ENCODE measurements around the gene MYLK2. TPM values are rescaled to one million over a fixed set of nuclear protein-coding genes. Genes with fewer than 3 reads are reported as not detected.
A peak's percentile ranks its signal among the peaks of the same experiment; 100 is the strongest.

Gene MYLK2
- total RNA-seq, 2 donors from 2014 or later: 0.49 to 0.53 TPM

DNA sequence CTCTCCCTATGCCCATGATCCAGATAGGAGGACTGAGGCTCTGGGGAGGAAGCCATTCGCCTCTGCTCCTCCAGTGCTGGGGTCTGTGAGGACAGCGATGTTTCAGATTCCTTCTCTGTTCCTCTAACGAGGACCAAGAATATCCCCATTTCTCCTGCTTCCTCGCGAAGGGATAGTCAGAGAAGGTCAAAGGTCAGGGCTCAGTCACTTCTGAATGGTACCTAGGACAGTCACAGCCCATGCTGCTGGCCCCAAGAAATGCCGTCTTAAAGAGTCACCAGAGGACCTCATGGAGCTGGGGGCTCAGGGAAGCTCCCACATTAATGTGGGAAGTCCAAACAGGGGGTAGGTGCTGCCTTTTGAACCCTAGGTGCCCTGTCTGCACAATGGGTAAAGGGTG, 24.1 kb downstream of the MYLK2 start:
- H3K27me3 Mint-ChIP-seq (ENCODE audit: low read depth): no peaks in the 10 kb centered on the region
- no peak overlapping the region for H3K4me3 Mint-ChIP-seq
- no peaks in the 10 kb centered on the region for H3K4me1 Mint-ChIP-seq (ENCODE audit: low read depth)
- no peaks in the 10 kb centered on the region for H3K9me3 Mint-ChIP-seq
- DNase-seq: no peak
- ATAC-seq (replicated peaks in 1 of 2): no peak
- no peak overlapping the region for H3K27ac Mint-ChIP-seq
- H3K36me3 Mint-ChIP-seq (ENCODE audit: insufficient read depth in 2 of 2): no peaks in the 10 kb centered on the region

DNA sequence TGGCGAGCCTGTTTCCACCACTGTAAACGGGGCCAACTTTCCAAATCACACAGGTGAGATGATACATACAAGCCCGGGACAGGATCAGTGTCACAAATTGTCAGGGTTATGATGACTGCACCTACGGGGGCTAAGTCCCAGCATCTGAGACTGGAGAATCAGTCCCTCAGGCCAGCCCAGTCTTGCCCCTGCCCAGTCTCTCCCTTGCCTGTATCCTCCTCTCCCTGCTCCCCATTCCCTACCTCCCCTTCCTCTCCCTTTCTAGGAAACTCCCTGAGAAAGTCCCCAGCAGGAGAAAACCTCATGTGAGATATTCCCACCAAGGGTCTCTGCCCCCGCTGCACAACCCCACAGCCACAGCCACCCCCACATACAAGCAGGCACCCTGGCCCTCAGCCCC, 24.7 kb downstream of the MYLK2 start:
- Mint-ChIP-seq H3K27me3 (ENCODE audit: low read depth) (no peaks in the 10 kb centered on the region), H3K27ac (no peak overlapping the region), H3K4me3 (no peak overlapping the region), H3K36me3 (ENCODE audit: insufficient read depth in 2 of 2) (no peaks in the 10 kb centered on the region), H3K4me1 (ENCODE audit: low read depth) (no peaks in the 10 kb centered on the region), H3K9me3 (no peaks in the 10 kb centered on the region)
- DNase-seq: no peak
- no peak for ATAC-seq (replicated peaks in 1 of 2)

DNA sequence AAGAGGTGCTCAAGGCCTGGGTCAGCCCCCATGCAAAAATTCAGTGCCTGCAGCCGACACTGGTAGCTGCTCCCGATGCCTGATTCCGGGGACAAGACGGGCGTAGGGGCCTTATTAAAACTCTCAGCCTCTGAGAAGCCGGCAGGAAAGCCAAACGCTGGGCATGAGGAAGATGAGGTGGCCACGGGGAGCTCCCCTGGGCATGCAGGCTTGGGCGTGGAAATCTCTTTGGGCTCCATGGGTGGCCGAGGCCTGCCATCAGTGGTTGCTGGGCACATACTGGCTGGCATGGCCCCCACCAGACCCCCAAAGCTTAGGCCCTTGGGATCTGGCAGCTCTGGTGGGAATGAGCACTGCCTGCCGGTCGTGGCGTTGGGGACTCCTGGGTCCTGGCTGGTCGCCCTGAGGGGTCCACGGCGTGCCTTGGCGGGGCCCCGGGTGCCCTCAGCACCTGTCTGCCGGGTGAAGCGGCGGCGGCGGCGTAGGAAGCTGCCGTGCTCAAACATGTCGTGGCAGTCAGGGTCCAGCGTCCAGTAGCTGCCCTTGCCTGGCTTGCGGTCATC, 25.7 kb downstream of the MYLK2 start:
- ATAC-seq (replicated peaks in 1 of 2) (no peak), DNase-seq (no peak)
- Mint-ChIP-seq H3K9me3 (no peaks in the 10 kb centered on the region), H3K4me1 (ENCODE audit: low read depth) (no peaks in the 10 kb centered on the region), H3K36me3 (ENCODE audit: insufficient read depth in 2 of 2) (no peaks in the 10 kb centered on the region), H3K4me3 (no peak overlapping the region), H3K27me3 (ENCODE audit: low read depth) (peaks cover under 1% of the 10 kb centered on the region), H3K27ac (no peak overlapping the region)

DNA sequence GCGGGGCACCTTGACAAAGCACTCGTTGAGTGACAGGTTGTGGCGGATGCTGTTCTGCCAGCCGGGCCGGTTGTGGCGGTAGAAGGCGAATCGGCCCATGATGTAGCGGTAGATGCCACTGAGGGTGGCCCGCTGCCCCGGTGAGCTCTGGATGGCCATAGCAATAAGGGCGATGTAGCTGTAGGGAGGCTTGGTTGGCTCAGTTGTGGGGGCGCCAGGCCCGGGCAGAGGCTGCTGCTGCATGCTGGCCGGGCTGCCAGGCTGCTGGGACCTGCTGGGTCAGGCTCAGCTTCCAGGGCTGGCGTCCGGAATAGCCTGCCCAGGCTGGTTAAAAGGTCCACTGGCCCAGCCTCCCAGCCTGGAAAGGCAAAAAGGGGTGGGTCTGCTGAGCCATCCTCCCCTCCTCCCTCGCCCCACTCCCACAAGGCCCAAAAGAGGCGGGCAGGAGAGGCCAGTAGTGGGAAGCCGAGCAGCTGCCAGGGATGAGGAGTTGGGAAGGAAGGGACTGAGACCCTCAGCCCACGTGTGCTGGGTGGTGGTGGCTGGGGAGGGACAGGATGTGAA, 26.2 kb downstream of the MYLK2 start, which contains the start of gene FOXS1:
FOXS1 (minus strand) TSS at position 305 of the 564 bp plus-strand sequence; CDS start at position 243, 62 bp downstream.
- Mint-ChIP-seq H3K9me3 (no peaks in the 10 kb centered on the region), H3K27ac (no peak within 1 kb of the TSS), H3K27me3 (ENCODE audit: low read depth) (peaks cover 7% of the 10 kb centered on the region), H3K4me1 (ENCODE audit: low read depth) (no peaks in the 10 kb centered on the region), H3K4me3 (no peak within 1 kb of the TSS), H3K36me3 (ENCODE audit: insufficient read depth in 2 of 2) (no peaks in the 10 kb centered on the region)
- DNase-seq: no peak
- ATAC-seq (replicated peaks in 1 of 2): no peak

DNA sequence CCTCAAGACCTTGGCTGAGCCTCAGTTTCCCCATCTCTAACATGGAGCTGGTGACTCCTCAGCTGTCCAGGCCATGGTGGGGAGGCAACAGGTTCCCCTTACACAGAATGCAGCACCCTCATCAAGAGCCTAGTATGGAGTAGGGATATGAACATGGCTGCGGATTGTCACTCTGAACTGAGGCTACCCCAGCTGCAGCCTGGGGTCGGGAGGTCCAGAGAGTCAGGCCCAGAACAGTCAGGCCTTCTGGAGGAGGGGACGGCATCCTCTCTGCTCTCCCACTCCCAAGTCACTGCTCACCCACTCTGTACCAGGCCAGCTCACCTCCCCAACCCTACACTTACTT, 27.6 kb downstream of the MYLK2 start:
- DNase-seq (no peak), ATAC-seq (replicated peaks in 1 of 2) (peak in 1 of 2 donors; percentile 7)
- Mint-ChIP-seq H3K9me3 (no peaks in the 10 kb centered on the region), H3K4me3 (no peak overlapping the region), H3K27ac (no peak overlapping the region), H3K36me3 (ENCODE audit: insufficient read depth in 2 of 2) (no peaks in the 10 kb centered on the region), H3K27me3 (ENCODE audit: low read depth) (peaks cover 19% of the 10 kb centered on the region), H3K4me1 (ENCODE audit: low read depth) (no peaks in the 10 kb centered on the region)

DNA sequence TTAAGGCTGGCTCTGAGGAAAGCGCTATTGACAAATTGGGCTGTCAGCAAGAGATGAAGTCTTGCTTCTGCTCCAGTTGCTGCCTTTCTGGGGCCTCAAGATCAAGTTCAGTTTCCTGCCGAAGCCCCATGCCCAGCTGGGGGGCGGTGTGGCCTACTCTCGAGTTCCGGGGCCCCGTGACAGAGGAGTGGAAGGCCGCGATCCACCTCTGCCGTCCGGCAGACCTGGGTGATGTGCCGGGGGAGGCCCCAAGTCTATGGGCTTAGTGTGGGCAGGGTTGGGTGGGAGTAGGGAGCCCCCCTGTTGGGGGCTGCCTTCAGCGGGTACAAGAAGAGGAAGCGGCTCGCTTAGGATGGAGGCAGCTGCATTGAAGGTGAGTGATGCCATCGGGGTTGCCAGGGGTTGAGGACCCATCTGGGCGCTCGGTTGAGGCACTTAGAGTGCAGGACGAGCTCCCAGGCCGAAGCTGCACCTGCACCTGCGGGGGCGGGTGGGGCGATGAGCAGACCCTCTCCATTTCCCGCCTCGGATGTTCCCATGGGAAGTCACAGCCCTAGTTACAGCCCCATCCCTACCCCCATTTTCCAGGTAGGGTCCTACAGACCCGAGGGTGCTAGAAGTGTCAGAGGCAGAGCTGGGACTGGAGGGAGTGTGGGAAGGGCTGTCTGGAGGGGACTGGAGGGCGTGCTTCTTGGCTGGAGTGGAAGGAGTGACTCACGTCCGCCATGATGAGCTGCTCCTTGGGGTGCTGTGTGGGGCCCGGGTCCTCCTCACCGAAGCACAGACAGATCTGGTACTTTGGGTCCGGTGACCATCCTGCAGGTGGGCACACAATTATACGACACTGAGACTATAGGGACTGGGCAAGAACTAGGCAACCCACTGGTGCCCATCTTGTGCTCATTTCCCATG, 29.2 kb downstream of the MYLK2 start:
- DNase-seq: no peak
- ATAC-seq (replicated peaks in 1 of 2): no peak
- Mint-ChIP-seq H3K27ac (no peak overlapping the region), H3K27me3 (ENCODE audit: low read depth) (peaks cover 19% of the 10 kb centered on the region), H3K4me3 (no peak overlapping the region), H3K9me3 (no peaks in the 10 kb centered on the region), H3K36me3 (ENCODE audit: insufficient read depth in 2 of 2) (no peaks in the 10 kb centered on the region), H3K4me1 (ENCODE audit: low read depth) (no peaks in the 10 kb centered on the region)

DNA sequence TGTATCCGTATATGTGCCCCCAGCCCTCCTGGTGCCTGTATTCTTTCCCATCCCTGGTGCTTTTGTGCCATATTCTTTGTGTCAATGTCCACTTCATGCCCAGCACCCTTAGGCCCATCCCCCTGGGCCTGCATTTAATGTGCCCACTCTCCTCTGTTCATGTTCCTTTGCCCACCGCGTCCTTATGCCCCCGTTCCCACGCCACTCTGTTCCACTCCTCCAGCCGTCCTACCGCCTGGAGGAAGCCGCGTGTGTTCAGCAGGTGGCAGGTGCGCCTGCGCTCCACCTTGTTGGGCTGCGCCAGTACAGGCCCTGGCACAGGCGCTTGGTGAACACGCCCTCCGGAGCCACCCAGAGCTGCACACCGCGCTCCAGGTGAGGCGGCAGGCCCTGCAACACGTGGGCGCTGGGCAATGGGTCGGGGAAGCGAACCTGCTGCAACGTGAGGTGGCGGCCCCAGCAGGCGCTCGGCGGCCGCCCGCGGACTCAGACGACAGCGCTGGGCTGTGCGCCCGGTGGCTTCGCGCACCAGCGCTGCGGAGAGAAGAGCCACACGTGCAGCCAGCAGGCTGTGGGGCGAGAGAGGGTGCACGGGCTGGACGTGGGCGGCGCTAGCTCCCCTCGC, 30.3 kb downstream of the MYLK2 start:
- ATAC-seq (replicated peaks in 1 of 2) (no peak), DNase-seq (no peak)
- Mint-ChIP-seq H3K4me1 (ENCODE audit: low read depth) (no peaks in the 10 kb centered on the region), H3K9me3 (no peaks in the 10 kb centered on the region), H3K27ac (no peak overlapping the region), H3K4me3 (no peak overlapping the region), H3K27me3 (ENCODE audit: low read depth) (peaks cover 19% of the 10 kb centered on the region), H3K36me3 (ENCODE audit: insufficient read depth in 2 of 2) (no peaks in the 10 kb centered on the region)

DNA sequence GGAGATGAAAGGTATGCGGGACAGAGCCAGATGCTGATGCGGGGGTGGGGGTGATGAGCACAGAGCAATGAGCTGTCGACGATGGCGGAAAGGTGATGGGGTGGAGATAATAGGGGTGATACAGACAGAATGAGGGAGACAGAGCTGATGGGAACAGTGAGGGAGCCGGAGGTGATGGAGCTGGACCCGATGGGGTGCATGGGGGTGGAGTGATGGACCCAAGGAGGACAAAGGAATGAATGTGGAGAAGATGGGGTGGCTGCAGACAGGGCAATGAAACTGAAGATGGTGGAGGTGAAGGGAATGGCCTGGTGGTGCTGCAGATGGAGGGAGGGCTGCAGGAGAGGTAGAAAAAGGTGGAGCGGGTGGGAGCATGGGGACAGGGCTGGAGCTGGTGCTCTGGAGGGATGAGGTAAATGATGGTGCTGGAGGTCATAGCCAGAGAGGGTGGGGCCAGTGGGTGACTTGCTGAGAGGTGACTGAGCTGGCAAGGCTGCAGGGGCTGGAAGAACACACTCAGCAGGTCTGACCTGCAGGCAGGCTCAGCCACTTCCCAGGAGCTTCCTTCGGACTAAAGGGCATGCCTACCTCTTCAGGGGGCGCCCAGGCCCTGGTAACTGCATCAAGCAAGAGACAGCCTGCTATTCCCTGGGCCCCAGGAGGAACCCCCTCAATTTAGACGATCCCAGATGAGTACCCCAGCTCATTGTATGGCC, 32.2 kb downstream of the MYLK2 start:
- peaks cover 19% of the 10 kb centered on the region for H3K27me3 Mint-ChIP-seq (ENCODE audit: low read depth)
- no peaks in the 10 kb centered on the region for H3K4me1 Mint-ChIP-seq (ENCODE audit: low read depth)
- no peak for ATAC-seq (replicated peaks in 1 of 2)
- H3K36me3 Mint-ChIP-seq (ENCODE audit: insufficient read depth in 2 of 2): no peaks in the 10 kb centered on the region
- H3K9me3 Mint-ChIP-seq: no peaks in the 10 kb centered on the region
- H3K27ac Mint-ChIP-seq: no peak overlapping the region
- H3K4me3 Mint-ChIP-seq: no peak overlapping the region
- DNase-seq: no peak

DNA sequence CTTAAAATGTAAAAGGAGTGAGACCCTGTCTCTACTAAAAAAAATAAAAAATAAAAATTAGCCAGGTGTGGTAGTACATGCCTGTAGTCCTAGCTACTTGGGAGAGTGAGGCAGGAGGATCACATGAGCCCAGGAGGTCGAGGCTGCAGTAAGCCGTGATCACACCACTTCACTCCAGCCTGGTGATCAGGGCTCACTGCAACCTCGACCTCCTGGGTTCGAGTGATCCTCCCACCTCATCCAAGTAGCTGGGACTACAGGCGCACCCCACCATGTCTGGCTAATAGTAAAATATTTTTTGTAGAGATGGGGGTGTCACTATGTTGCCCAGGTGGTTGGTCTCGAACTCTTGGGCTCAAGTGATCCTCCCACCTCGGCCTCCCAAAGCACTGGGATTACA, 34.3 kb downstream of the MYLK2 start:
- DNase-seq (no peak), ATAC-seq (replicated peaks in 1 of 2) (no peak)
- H3K36me3 Mint-ChIP-seq (ENCODE audit: insufficient read depth in 2 of 2): no peaks in the 10 kb centered on the region
- H3K27ac Mint-ChIP-seq: no peak overlapping the region
- H3K27me3 Mint-ChIP-seq (ENCODE audit: low read depth): peaks cover 20% of the 10 kb centered on the region
- H3K4me1 Mint-ChIP-seq (ENCODE audit: low read depth): peaks cover 2% of the 10 kb centered on the region
- H3K9me3 Mint-ChIP-seq: no peaks in the 10 kb centered on the region
- no peak overlapping the region for H3K4me3 Mint-ChIP-seq

DNA sequence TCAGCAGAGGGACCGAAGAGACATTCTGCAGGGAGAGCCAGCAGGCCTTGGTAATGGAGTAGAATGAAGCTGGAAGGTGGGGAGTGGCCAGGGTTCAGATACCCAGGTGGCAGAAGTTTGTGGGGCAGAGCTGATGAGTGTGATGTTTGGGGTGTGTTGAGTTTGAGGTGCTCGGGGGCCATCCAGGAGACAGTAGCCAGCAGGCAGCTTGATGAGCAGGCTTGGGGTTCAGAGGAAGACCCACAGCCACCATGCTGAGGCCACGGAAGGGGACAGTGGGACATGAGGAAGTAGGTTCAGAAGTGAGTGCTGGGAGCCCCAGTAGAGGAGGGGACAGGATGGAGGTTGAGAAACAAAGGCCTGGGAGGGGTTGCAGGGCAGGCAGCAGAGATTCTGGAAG, 37.4 kb downstream of the MYLK2 start:
- ATAC-seq (replicated peaks in 1 of 2) (no peak), DNase-seq (no peak)
- no peak overlapping the region for H3K4me3 Mint-ChIP-seq
- H3K4me1 Mint-ChIP-seq (ENCODE audit: low read depth): peaks cover 5% of the 10 kb centered on the region
- no peaks in the 10 kb centered on the region for H3K9me3 Mint-ChIP-seq
- H3K36me3 Mint-ChIP-seq (ENCODE audit: insufficient read depth in 2 of 2): no peaks in the 10 kb centered on the region
- no peak overlapping the region for H3K27ac Mint-ChIP-seq
- H3K27me3 Mint-ChIP-seq (ENCODE audit: low read depth): peaks cover 25% of the 10 kb centered on the region

DNA sequence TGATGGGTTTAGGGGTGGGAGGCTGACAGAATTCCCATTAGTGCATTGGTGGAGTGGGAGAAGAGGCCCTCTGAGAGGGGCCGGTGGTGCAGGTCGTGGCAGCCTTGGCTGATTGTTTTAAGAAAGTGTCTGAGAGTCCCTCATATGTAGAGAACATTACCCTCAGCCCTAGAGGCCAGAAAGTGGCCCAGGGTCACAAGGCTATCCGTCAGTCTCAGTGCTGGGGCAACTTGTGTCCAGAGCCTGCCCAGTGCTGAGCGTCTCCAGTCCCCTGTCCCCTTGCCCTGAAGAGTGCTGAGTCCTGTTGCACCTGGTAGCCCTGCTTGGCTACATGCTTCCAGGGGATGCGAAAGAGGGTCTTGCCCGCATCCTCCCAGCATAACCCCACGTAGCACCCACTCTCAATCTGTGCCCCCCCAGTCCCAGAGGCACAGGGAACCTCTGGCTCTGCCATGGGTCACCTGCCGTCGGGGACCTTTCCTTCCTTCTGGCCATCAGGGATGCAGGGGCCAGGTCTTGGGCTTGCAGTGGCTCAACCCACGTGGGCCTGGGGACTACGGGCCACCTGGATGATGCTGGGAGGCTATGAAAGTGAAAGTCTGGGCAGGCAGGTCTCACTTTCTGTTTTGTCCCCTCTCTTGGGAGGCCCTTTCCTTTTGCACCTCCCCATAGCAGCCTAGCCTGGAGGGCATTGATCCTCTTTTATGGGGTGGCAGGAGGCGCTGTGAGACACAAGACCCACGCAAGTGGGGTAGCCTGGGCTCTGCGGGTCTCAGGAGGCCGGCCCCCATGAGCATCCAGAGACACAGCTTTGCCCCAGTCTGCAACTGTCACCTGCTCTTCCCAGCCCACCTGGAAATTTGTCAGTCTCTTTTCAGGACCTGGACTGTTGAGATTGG, 39.0 kb downstream of the MYLK2 start:
- H3K4me1 Mint-ChIP-seq (ENCODE audit: low read depth): peaks cover 5% of the 10 kb centered on the region
- DNase-seq (no peak), ATAC-seq (replicated peaks in 1 of 2) (no peak)
- no peak overlapping the region for H3K27ac Mint-ChIP-seq
- no peak overlapping the region for H3K4me3 Mint-ChIP-seq
- H3K36me3 Mint-ChIP-seq (ENCODE audit: insufficient read depth in 2 of 2): no peaks in the 10 kb centered on the region
- no peaks in the 10 kb centered on the region for H3K9me3 Mint-ChIP-seq
- peaks cover 30% of the 10 kb centered on the region for H3K27me3 Mint-ChIP-seq (ENCODE audit: low read depth)

DNA sequence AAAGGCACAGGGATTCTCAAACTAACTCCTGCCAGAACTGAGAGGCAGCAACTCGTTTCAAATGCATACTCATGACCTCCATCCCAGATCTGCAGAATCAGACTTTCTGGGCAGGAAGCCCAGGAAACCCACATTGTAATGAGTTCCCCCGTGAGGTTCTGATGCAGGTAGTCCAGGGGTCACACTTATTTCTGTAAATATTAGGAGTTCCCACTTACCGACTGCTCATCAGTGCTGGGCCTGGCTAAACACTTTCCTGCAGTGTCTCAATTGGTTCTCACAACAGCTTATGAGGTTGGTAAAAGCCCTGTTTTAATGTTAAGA, 39.6 kb downstream of the MYLK2 start:
- Mint-ChIP-seq H3K4me1 (ENCODE audit: low read depth) (peaks cover 5% of the 10 kb centered on the region), H3K9me3 (no peaks in the 10 kb centered on the region), H3K36me3 (ENCODE audit: insufficient read depth in 2 of 2) (no peaks in the 10 kb centered on the region), H3K27ac (no peak overlapping the region), H3K4me3 (no peak overlapping the region), H3K27me3 (ENCODE audit: low read depth) (peaks cover 30% of the 10 kb centered on the region)
- ATAC-seq (replicated peaks in 1 of 2): no peak
- no peak for DNase-seq

All from activated T-cell treated with anti-CD3 and anti-CD28 coated beads, Interleukin-2, amount 50 U/mL, for 72 hours (primary cell).